ENCODE data around the gene PDRG1.
A peak's percentile ranks its signal among the peaks of the same experiment; 100 is the strongest.

The PDRG1 gene

GRCh38 chr20:31951530-31952453 lies at the start of gene PDRG1:
PDRG1 (minus strand) TSS chr20:31952046; CDS start chr20:31951961, 85 bp downstream.
- peak; percentile 91 for DNase-seq (ENCODE audit: low spot score)

GRCh38 chr20:31998246-31998645 lies 46.4 kb upstream of the PDRG1 start:
- DNase-seq (ENCODE audit: low spot score): no peak

GRCh38 chr20:31996996-31997395 lies 45.1 kb upstream of the PDRG1 start:
- no peak for DNase-seq (ENCODE audit: low spot score)

- DNase-seq (ENCODE audit: low spot score): no peak
Observed at GRCh38 chr20:31992086-31992485, 40.2 kb upstream of the PDRG1 start.

GRCh38 chr20:31991339-31991705 lies 39.5 kb upstream of the PDRG1 start:
- no peak for DNase-seq (ENCODE audit: low spot score)

- DNase-seq (ENCODE audit: low spot score): no peak
Observed at GRCh38 chr20:31990641-31991338, 38.9 kb upstream of the PDRG1 start.

GRCh38 chr20:31989030-31989645 lies 37.3 kb upstream of the PDRG1 start:
- no peak for DNase-seq (ENCODE audit: low spot score)

GRCh38 chr20:31988430-31989015 lies 36.7 kb upstream of the PDRG1 start:
- no peak for DNase-seq (ENCODE audit: low spot score)

GRCh38 chr20:31987744-31988143 lies 35.9 kb upstream of the PDRG1 start:
- no peak for DNase-seq (ENCODE audit: low spot score)

- DNase-seq (ENCODE audit: low spot score): no peak
Observed at GRCh38 chr20:31984981-31985471, 33.2 kb upstream of the PDRG1 start.

GRCh38 chr20:31981784-31982183 lies 29.9 kb upstream of the PDRG1 start:
- no peak for DNase-seq (ENCODE audit: low spot score)

GRCh38 chr20:31979713-31980426 lies 28.0 kb upstream of the PDRG1 start:
- DNase-seq (ENCODE audit: low spot score): no peak

- no peak for DNase-seq (ENCODE audit: low spot score)
Observed at GRCh38 chr20:31977080-31977479, 25.2 kb upstream of the PDRG1 start.

- DNase-seq (ENCODE audit: low spot score): no peak
Observed at GRCh38 chr20:31975874-31976273, 24.0 kb upstream of the PDRG1 start.

- DNase-seq (ENCODE audit: low spot score): no peak
Observed at GRCh38 chr20:31974951-31975487, 23.2 kb upstream of the PDRG1 start.

GRCh38 chr20:31974296-31974695 lies 22.4 kb upstream of the PDRG1 start:
- no peak for DNase-seq (ENCODE audit: low spot score)

GRCh38 chr20:31972471-31973021 lies 20.7 kb upstream of the PDRG1 start:
- no peak for DNase-seq (ENCODE audit: low spot score)

GRCh38 chr20:31969991-31970390 lies 18.1 kb upstream of the PDRG1 start:
- no peak for DNase-seq (ENCODE audit: low spot score)

GRCh38 chr20:31968291-31969126 lies 16.7 kb upstream of the PDRG1 start:
- no peak for DNase-seq (ENCODE audit: low spot score)

- DNase-seq (ENCODE audit: low spot score): no peak
Observed at GRCh38 chr20:31967830-31968249, 16.0 kb upstream of the PDRG1 start, which contains the start of gene XKR7. XKR7 (plus strand) TSS chr20:31968151; CDS start chr20:31968176, 25 bp downstream.

Measured in pons (tissue), 1 donor.